Coronary artery (tissue), 2 donors: ENCODE results near the gene TMEM132E.

ENCODE experiments used
- DNase-seq: peaks from one replicate; pipeline ENCODE4 v3.0.0-alpha.2; 2017; ENCODE audit warnings: low spot score
- H3K27ac ChIP-seq, 2 donors: fragments of 200-600 bp; sonication (generic); one replicate each; pipeline ENCODE4 v1.5.1; 2016 to 2019
- H3K4me3 ChIP-seq: fragments of 200-600 bp; sonication (generic); 2 replicates; pipeline ENCODE4 v1.5.1; 2016; ENCODE audit warnings: mild to moderate bottlenecking, moderate library complexity
- TF ChIP-seq, protein P1 (sequence below): fragments of 200-600 bp; sonication (generic); IDR thresholded peaks from one replicate; pipeline ENCODE4 v1.5.1; 2019; ENCODE audit warnings: antibody characterized with exemption

Gene TMEM132E

DNA sequence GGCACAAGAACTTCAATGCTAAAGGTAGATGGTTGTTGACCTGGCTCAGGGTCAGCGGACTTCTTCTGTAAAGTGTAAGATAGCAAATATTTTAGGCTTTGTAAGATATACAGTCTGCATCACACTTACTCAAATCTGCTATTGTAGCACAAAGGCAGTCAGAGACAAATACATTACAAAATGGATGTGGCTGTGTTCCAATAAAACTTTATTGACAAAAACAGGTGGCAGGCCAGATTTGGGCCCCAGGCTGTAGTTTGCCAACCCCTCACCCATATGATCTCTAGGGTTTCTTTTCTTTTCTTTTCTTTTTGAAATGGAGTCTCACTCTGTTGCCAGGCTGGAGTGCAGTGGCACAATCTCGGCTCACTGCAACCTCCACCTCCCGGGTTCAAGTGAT, 39.5 kb upstream of the TMEM132E start:
- no peak overlapping the region for H3K4me3 ChIP-seq
- no peak for DNase-seq
- TF ChIP-seq, protein P1, sequence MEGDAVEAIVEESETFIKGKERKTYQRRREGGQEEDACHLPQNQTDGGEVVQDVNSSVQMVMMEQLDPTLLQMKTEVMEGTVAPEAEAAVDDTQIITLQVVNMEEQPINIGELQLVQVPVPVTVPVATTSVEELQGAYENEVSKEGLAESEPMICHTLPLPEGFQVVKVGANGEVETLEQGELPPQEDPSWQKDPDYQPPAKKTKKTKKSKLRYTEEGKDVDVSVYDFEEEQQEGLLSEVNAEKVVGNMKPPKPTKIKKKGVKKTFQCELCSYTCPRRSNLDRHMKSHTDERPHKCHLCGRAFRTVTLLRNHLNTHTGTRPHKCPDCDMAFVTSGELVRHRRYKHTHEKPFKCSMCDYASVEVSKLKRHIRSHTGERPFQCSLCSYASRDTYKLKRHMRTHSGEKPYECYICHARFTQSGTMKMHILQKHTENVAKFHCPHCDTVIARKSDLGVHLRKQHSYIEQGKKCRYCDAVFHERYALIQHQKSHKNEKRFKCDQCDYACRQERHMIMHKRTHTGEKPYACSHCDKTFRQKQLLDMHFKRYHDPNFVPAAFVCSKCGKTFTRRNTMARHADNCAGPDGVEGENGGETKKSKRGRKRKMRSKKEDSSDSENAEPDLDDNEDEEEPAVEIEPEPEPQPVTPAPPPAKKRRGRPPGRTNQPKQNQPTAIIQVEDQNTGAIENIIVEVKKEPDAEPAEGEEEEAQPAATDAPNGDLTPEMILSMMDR: no peak
- H3K27ac ChIP-seq: no peak overlapping the region

DNA sequence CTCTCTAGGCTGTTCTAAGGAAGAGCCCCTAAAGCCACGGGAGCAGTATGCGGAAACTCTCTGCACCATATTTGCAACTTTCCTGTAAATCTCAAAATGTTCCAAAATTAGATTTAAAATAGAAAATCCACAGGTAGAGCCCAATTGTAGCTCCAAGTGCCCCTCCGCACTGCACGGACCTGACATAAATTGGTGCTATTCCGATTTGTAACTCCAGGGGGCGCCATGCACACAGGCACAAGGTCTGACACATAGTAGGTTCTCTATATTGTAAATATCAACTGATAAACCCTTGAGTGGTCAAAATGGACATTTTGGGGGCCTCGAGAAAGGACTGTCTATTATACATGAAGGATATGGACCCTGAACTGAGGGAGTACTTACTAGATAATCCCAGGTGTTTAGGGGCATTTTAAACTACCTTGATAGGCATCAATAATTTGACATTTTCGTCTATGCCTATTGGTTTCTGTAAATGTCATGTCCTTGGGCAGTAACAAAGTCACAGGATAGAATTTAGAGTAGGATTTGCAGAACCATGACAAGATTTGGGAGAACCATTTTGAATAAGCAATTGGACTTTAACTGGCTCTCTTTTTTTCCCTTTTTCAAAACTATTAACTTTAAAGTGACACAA, 36.6 kb upstream of the TMEM132E start:
- TF ChIP-seq, protein P1: peak; percentile 63
- Histone ChIP-seq H3K27ac (no peak overlapping the region), H3K4me3 (no peak overlapping the region)
- no peak for DNase-seq

GRCh38 chr17:34547453-34548063, 31.8 kb upstream of the TMEM132E start:
- DNase-seq: no peak
- H3K27ac ChIP-seq: no peak overlapping the region
- TF ChIP-seq, protein P1: no peak
- H3K4me3 ChIP-seq: no peak overlapping the region

DNA sequence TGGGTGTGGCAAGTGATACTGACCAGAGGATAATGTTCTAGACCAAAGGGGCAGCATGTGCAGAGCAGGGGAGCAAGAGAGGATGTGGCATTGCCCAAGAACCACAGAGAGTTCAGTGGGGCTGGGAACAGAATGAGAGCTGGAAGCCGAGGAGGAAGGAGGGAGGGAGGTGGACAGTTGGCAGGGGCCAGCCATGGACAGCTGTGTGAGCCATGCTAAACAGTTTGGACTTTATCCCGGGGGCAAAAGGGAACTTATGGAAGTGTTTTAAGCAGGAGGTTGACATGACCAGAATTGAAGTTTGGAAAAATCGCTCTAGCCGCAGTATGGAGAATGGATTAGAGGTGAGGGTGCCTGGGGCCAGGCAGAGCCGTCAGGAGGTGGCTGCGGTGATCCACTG, 29.4 kb upstream of the TMEM132E start:
- DNase-seq: no peak
- H3K4me3 ChIP-seq: no peak overlapping the region
- H3K27ac ChIP-seq: no peak overlapping the region
- TF ChIP-seq, protein P1: no peak

DNA sequence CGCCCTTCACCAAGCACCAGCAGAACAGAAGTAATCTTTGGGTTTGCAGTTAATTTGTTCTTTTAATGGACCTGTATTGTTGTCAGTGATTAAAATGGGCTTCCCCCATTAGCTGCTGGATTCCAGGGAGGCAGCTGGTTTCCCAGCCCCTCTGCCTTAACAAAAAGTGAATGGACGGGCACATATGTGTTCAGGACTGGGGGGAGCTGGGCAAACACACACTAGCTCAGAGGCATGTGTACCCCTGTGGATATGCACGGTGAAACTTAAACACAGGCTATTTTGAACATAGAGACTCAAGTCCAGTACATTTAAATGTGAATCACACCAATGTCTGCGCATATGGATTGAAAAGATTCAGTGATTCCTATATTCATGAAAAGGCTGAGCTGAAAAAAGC, 25.5 kb upstream of the TMEM132E start:
- DNase-seq: no peak
- no peak overlapping the region for H3K4me3 ChIP-seq
- H3K27ac ChIP-seq: no peak overlapping the region
- TF ChIP-seq, protein P1: no peak

DNA sequence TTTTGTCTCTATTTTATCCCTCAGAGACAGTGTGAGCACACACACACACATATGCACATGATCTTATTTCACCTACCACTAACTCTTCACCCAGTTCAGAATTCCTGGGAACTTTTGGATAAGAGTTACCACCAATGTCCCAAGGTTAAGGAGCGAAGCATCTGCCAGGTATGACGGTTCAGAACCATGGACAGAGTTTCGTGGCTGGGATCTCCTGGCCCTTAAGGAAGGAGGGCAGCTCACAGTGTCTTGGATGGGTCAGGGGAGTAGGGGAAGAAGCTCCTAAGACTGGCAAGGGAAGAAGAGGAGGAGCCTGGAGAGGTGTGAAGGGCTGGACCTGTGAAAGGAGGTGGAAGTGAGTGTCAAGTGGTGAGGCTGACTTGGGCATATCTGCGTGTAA, 23.0 kb upstream of the TMEM132E start:
- DNase-seq: no peak
- Histone ChIP-seq H3K4me3 (no peak overlapping the region), H3K27ac (no peak overlapping the region)
- TF ChIP-seq, protein P1: no peak

GRCh38 chr17:34556931-34557330, 22.5 kb upstream of the TMEM132E start:
- TF ChIP-seq, protein P1: no peak
- no peak overlapping the region for H3K4me3 ChIP-seq
- no peak for DNase-seq
- H3K27ac ChIP-seq: no peak overlapping the region
